ENCODE measurements around the gene CCR6. TPM values are rescaled to one million over a fixed set of nuclear protein-coding genes. Genes with fewer than 3 reads are reported as not detected.
"Not testable (repeated sequence)": the region's sequence is repeated elsewhere in the genome, so short reads cannot be mapped to it uniquely, and the experiment has no call there.

CCR6 gene
- total and polyA plus RNA-seq, 2 of the 13 experiments (the other 11 are each of a cell fraction or from before 2014, with no cell fraction given): 4.5 to 8.7 TPM

DNA sequence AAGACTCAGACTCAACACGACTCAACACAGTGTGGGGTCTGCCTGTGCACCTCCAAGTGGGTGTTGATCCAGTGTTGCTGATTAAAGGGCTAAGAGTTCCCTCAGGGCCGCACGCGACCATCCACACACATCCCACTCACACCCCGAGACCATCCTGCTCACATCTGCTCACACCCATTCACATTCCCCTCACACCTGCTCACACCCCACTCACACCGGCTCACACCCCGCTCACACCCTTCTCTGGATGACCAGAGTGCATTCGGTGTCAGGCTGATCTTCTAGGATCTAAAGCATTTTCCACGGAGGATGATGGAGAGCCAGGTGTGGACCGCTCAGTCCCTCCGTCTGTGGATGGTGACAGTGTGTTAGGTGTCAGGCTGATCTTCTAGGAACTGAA lies 48.4 kb downstream of the CCR6 start:
- H3K4me1 ChIP-seq (ENCODE audit: insufficient read depth, low read length); DNase-seq (ENCODE audit: low spot score); in situ Hi-C loops (cut with HindIII; ENCODE audit: extremely low pct_ligation_motif_present, low pct_unique_long_range_greater_than_20kb); intact Hi-C loops (cut with micrococcal nuclease; ENCODE audit: unreplicated experiment); CTCF ChIA-PET (ENCODE audit: low intra/inter-chr PET ratio, low total read pairs); BruUV-seq (replicated peaks); H3K4me2 ChIP-seq (ENCODE audit: low read depth, low read length); H3K9me3 ChIP-seq (ENCODE audit: low read length); ATAC-seq; H3K79me2 ChIP-seq (ENCODE audit: insufficient read depth, low read length); POLR2A ChIA-PET; H3K4me3 ChIP-seq (replicated peaks in 1 of 3; ENCODE audit: insufficient read depth in 1 of 3, low read depth in 2 of 3, low read length in 3 of 3); H3K9ac ChIP-seq (ENCODE audit: insufficient read depth, low read depth, low read length); H2AFZ ChIP-seq (ENCODE audit: low read length); H4K20me1 ChIP-seq (ENCODE audit: insufficient read depth, low read length); H3K36me3 ChIP-seq (replicated peaks in 1 of 2; ENCODE audit: control insufficient read depth in 1 of 2, insufficient read depth in 2 of 2, low read length in 2 of 2); FAIRE-seq; H3K27ac ChIP-seq (ENCODE audit: extremely low read length, insufficient read depth, low read length): not testable (repeated sequence)
- 58% methylated on average over 11 of the region's 11 CpGs for WGBS (ENCODE audit: low lambda C conversion rate)
- peaks cover 4 to 24% of the 10 kb centered on the region in 2 experiments; a peak in 2 of 5 replicates for H3K27me3 ChIP-seq (ENCODE audit: control insufficient read depth in 1 of 2, insufficient read depth in 2 of 2, low read length in 2 of 2)

- H3K36me3 ChIP-seq (replicated peaks in 1 of 2; ENCODE audit: control insufficient read depth in 1 of 2, insufficient read depth in 2 of 2, low read length in 2 of 2); H3K4me2 ChIP-seq (ENCODE audit: low read depth, low read length); DNase-seq (ENCODE audit: low spot score); H3K79me2 ChIP-seq (ENCODE audit: insufficient read depth, low read length); H3K9me3 ChIP-seq (ENCODE audit: low read length); POLR2A ChIA-PET; BruUV-seq (replicated peaks); FAIRE-seq; CTCF ChIA-PET (ENCODE audit: low intra/inter-chr PET ratio, low total read pairs); H2AFZ ChIP-seq (ENCODE audit: low read length); ATAC-seq; in situ Hi-C loops (cut with HindIII; ENCODE audit: extremely low pct_ligation_motif_present, low pct_unique_long_range_greater_than_20kb); H3K4me1 ChIP-seq (ENCODE audit: insufficient read depth, low read length); intact Hi-C loops (cut with micrococcal nuclease; ENCODE audit: unreplicated experiment); H3K9ac ChIP-seq (ENCODE audit: insufficient read depth, low read depth, low read length); H4K20me1 ChIP-seq (ENCODE audit: insufficient read depth, low read length); H3K4me3 ChIP-seq (replicated peaks in 1 of 3; ENCODE audit: insufficient read depth in 1 of 3, low read depth in 2 of 3, low read length in 3 of 3); H3K27ac ChIP-seq (ENCODE audit: extremely low read length, insufficient read depth, low read length): not testable (repeated sequence)
- 41% methylated on average over 10 of the region's 13 CpGs for WGBS (ENCODE audit: low lambda C conversion rate)
- H3K27me3 ChIP-seq (ENCODE audit: control insufficient read depth in 1 of 2, insufficient read depth in 2 of 2, low read length in 2 of 2): peaks cover 4 to 24% of the 10 kb centered on the region in 2 experiments; a peak in 2 of 5 replicates
Observed at GRCh38 chr6:167172011-167172410, 49.1 kb downstream of the CCR6 start.

DNA sequence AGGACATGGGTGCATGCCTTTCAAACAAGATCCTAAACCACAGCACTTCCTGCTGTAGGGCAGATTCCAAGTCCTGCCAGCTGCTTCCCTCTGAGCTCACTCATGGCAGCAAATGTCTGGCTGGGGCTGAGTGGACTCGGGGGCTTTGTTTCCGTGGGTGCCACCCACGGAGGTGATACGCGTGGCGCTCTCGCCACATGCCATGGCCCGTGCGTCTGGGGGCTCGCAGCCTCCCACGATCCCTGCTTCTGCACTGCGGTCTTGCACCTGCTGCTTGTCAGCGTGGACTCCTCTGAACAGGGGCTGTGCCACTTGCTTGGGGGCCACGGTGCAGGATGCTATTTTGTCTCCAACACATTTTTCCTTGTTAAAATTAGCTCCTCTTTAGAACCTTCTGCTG lies 54.4 kb downstream of the CCR6 start:
- H3K27me3 ChIP-seq (ENCODE audit: control insufficient read depth in 1 of 2, insufficient read depth in 2 of 2, low read length in 2 of 2): peaks cover 3 to 12% of the 10 kb centered on the region in 2 experiments; a peak in 2 of 5 replicates

GRCh38 chr6:167178896-167179655 lies 56.2 kb downstream of the CCR6 start:
- H3K4me3 ChIP-seq (replicated peaks in 1 of 3; ENCODE audit: insufficient read depth in 1 of 3, low read depth in 2 of 3, low read length in 3 of 3); H3K36me3 ChIP-seq (replicated peaks in 1 of 2; ENCODE audit: control insufficient read depth in 1 of 2, insufficient read depth in 2 of 2, low read length in 2 of 2); H3K4me2 ChIP-seq (ENCODE audit: low read depth, low read length); DNase-seq (ENCODE audit: low spot score); FAIRE-seq; H3K4me1 ChIP-seq (ENCODE audit: insufficient read depth, low read length); H2AFZ ChIP-seq (ENCODE audit: low read length); H3K27me3 ChIP-seq (ENCODE audit: control insufficient read depth in 1 of 2, insufficient read depth in 2 of 2, low read length in 2 of 2); BruUV-seq (replicated peaks); CTCF ChIA-PET (ENCODE audit: low intra/inter-chr PET ratio, low total read pairs); ATAC-seq; H3K27ac ChIP-seq (ENCODE audit: extremely low read length, insufficient read depth, low read length); H3K9ac ChIP-seq (ENCODE audit: insufficient read depth, low read depth, low read length); H3K9me3 ChIP-seq (ENCODE audit: low read length); in situ Hi-C loops (cut with HindIII; ENCODE audit: extremely low pct_ligation_motif_present, low pct_unique_long_range_greater_than_20kb); H3K79me2 ChIP-seq (ENCODE audit: insufficient read depth, low read length); H4K20me1 ChIP-seq (ENCODE audit: insufficient read depth, low read length); POLR2A ChIA-PET; intact Hi-C loops (cut with micrococcal nuclease; ENCODE audit: unreplicated experiment): not testable (repeated sequence)
- WGBS (ENCODE audit: low lambda C conversion rate): 83% methylated on average over 17 of the region's 31 CpGs

More for the DNA sequence above, 54.4 kb downstream of the CCR6 start:
- BruUV-seq (replicated peaks); H3K9ac ChIP-seq (ENCODE audit: insufficient read depth, low read depth, low read length); DNase-seq (ENCODE audit: low spot score); H3K36me3 ChIP-seq (replicated peaks in 1 of 2; ENCODE audit: control insufficient read depth in 1 of 2, insufficient read depth in 2 of 2, low read length in 2 of 2); H3K4me3 ChIP-seq (replicated peaks in 1 of 3; ENCODE audit: insufficient read depth in 1 of 3, low read depth in 2 of 3, low read length in 3 of 3); H3K4me2 ChIP-seq (ENCODE audit: low read depth, low read length); ATAC-seq; CTCF ChIA-PET (ENCODE audit: low intra/inter-chr PET ratio, low total read pairs); POLR2A ChIA-PET; H3K27ac ChIP-seq (ENCODE audit: extremely low read length, insufficient read depth, low read length); in situ Hi-C loops (cut with HindIII; ENCODE audit: extremely low pct_ligation_motif_present, low pct_unique_long_range_greater_than_20kb); FAIRE-seq; H3K79me2 ChIP-seq (ENCODE audit: insufficient read depth, low read length); H4K20me1 ChIP-seq (ENCODE audit: insufficient read depth, low read length); intact Hi-C loops (cut with micrococcal nuclease; ENCODE audit: unreplicated experiment); H3K9me3 ChIP-seq (ENCODE audit: low read length); H3K4me1 ChIP-seq (ENCODE audit: insufficient read depth, low read length); H2AFZ ChIP-seq (ENCODE audit: low read length): not testable (repeated sequence)
- 82% methylated on average over 14 of the region's 14 CpGs for WGBS (ENCODE audit: low lambda C conversion rate)

Data from HepG2 (cell line).